SKM-1 (cell line): Measurements from ENCODE around the gene AFM.

Source experiments
- DNase-seq: peaks from one replicate; lab custom pipeline; 2025; ENCODE audit not compliant: unreplicated experiment; lab: John Stamatoyannopoulos, UW

Gene AFM

GRCh38 chr4:73448448-73449203 lies 32.9 kb upstream of the AFM start:
- DNase-seq: no peak

DNA sequence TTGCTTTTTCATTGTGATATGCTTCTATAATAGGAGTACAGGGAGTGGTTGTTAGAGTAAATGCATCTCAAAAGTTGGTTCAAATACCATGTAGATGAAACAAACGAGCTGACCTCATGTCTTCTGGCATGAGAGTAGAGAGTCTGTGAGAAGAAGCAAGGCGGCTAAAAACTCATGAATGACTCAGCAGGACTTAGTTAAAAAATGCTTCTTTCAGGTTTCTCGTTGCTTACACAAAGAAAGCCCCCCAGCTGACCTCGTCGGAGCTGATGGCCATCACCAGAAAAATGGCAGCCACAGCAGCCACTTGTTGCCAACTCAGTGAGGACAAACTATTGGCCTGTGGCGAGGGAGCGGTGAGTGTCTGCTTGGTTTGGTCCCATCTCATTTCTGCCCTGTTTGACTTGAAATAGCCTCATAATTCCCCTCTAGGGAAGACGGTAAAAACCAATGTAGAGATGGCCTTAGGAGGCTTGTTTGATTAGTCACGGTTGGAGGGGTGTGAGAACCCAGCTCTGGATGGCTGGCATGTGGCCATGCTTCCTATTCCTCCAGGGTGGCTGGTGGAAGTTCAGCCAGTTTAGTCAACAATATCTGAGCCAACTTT lies 31.0 kb upstream of the AFM start:
- no peak for DNase-seq

DNA sequence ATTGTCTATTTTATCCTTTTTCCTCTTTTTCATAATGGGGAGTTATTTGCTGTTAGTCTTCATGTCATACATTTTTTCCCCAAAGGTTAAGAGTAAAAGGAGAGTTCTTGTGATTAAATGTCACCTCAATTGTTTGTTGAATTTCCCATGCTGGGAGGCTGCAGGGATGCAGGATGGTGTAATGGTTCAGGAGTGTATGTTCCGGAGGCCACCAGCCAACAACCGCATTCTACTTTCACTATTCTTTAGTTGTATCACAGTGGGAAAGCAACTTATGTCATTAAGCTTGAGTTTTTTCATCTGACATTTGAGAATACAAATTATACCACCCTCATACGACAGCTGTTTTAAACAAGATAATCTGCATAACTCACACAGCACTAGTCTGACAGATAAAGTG lies 30.1 kb upstream of the AFM start:
- DNase-seq: no peak

- no peak for DNase-seq
These were observed 29.4 kb upstream of the AFM start for GRCh38 chr4:73451981-73452747.

- no peak for DNase-seq
These were observed 28.4 kb upstream of the AFM start for GRCh38 chr4:73452953-73453700.

- no peak for DNase-seq
These were observed 27.9 kb upstream of the AFM start for GRCh38 chr4:73453701-73454005.

GRCh38 chr4:73454920-73455319 lies 26.6 kb upstream of the AFM start:
- no peak for DNase-seq

- no peak for DNase-seq
These were observed 25.1 kb upstream of the AFM start for GRCh38 chr4:73456177-73457022.

DNA sequence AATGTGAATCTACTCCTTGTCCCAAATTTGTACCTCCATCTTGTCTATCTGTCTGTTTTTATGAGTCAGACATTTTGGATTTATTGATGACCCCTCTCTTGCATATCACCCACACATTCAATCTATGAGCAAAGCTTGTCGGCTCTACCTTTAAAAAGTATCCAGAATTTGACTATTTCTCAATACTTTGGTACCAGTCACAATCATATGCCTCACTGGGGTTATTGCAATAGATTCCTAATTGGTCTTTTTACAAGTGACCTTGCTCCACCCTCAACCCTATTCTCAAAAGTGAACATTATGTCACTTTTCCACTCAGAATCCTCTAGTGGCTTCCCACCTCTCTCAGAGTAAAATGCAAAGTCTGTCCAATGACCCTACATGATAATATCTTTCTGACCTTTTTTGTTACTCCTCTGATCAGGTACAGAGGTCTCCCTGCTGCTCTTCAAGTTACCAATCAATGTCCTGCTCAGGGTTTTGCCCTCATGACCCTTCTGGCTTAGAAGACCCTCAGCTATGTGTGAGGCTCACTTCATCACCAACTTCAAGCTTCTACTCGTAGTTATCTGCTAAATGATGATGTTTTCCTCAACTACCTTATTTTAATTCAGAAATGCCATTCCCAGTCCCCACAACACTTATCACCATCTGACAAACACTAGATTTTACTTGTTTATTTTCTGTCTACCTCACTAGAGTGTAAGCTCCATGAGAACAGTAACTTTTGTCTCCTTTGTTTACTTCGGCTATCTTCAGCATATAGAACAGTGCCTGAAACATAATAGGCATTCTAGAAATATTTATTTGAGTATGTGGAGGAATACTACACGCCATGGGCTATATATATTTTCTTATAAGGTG lies 23.1 kb upstream of the AFM start:
- no peak for DNase-seq

- DNase-seq: no peak
These were observed 22.5 kb upstream of the AFM start for GRCh38 chr4:73459048-73459421.

DNA sequence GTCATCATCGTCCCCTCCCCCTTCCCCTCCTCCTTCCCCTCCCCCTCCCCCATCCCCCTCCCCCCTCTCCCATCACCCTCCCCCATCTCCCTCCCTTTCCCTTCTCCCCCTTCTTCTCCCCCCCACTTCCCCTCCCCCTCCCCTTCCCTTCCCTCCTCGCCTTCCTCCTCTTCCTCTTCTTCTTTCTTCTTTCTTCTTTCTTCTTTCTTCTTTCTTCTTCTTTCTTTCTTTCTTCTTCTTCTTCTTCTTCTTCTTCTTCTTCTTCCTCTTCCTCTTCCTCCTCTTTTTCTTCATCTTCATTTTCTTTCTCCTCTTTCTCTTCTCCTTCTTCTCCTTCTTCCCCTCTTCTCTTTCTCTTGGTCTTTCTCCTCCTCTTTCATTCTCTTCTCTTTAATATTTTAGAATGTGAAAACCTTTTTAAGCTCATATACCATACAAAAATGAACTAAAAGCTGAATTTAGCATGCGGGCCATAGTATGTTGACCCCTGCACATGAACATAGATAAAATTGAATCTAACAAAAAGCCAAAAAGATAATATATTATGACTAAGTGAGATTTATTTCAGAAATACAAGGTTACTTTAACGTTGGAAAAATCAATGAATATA lies 20.5 kb upstream of the AFM start:
- DNase-seq: no peak

GRCh38 chr4:73468170-73468569 lies 13.4 kb upstream of the AFM start:
- DNase-seq: no peak

DNA sequence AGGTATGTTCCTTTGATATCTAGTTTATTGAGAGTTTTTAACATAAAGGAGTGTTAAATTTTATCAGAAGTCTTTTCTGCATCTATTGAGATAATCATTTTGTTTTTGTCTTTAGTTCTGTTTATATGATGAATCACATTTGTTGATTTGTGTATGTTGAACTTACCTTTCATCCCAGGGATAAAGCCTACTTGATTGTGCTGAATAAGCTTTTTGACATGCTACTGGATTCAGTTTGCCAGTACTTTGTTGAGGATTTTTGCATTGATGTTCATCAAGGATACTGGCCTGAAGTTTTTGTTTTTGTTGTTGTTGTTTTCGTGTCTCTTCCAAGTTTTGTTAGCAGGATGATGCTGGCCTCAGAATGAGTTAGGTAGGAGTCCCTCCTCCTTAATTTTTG lies 10.8 kb upstream of the AFM start:
- no peak for DNase-seq

GRCh38 chr4:73477176-73477575 lies 4.4 kb upstream of the AFM start:
- no peak for DNase-seq

- no peak for DNase-seq
These were observed 2.2 kb upstream of the AFM start for GRCh38 chr4:73479323-73479722.

DNA sequence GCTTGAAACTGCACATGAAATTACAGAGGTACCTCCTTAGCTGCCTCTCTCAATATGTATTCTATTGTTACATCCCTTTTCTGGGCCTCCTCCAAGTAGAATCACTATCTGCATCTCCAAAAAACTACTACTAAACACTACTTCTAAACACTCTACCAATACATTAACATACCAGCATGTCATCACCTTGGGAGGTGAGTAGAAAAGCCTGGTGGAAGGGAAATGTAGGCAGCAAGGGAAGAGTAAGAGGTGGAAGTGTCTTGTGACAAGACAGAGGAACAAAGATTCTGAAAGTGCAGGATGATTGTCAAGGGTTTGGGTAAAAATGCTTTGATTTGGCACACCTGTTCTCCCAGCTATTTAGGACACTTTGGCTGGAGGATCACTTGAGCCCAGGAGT lies 3.5 kb downstream of the AFM start:
- no peak for DNase-seq

DNA sequence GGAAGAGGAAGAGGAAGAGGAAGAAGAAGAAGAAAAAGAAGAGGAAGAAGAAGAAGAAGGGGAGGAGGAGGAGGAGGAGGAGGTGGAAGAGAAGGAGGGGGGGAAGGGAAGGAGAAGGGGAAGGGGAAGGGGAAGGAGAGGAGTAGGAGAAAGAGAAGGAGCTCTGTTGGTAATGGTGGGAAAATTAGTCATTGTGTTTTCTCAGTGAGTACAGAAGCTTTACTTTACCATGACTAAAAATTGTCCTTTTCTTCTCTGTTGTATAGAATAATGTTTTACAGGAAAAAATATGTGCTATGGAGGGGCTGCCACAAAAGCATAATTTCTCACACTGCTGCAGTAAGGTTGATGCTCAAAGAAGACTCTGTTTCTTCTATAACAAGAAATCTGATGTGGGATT lies 4.1 kb downstream of the AFM start:
- DNase-seq: no peak

DNA sequence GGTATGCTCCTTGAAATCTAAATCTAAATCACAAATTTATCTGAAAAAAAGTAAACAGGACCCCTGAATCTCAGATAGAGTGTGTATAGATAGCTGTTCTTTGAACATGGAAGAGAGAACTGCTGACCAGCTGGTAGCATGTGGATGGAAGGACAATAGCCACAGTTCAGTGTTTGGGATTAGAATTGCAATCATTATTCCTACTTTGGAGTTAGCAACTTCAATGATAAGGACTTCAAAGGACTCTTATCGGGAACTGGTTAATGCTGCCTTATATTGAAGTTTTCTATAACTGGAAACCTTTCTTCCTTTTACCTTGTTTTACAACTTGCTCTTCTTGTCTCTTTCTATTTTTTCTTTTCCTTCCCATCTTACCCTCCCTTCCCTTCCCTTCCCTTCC lies 5.0 kb downstream of the AFM start:
- DNase-seq: no peak

GRCh38 chr4:73487233-73487632 lies 5.7 kb downstream of the AFM start:
- DNase-seq: no peak
